ENCODE data around the gene KMO. TPM values are rescaled to one million over a fixed set of nuclear protein-coding genes. Genes with fewer than 3 reads are reported as not detected.

Gene KMO
- total and polyA plus RNA-seq, 2 of the 4 experiments (the other 2 are of a cell fraction) = not detected

GRCh38 chr1:241638099-241638682, 106.0 kb downstream of the KMO start:
- no peak overlapping the region; a peak in 1 of 4 replicates for H4K8ac ChIP-seq (ENCODE audit: low read depth in 2 of 2, low read length in 2 of 2)
- WGBS, 2 experiments (ENCODE audit: extremely low coverage in 2 of 2, insufficient read length in 1 of 2) = no CpG with 5 or more reads among the region's 5 CpGs
- no peak overlapping the region for H3K27ac ChIP-seq (ENCODE audit: insufficient read depth, low read length)
- peaks cover 2% of the 10 kb centered on the region; the same call in 1 of the 2 replicates for H3K36me3 ChIP-seq (ENCODE audit: control insufficient read depth, insufficient read depth, low read length)
- H4K5ac ChIP-seq (ENCODE audit: low read depth, low read length) = no peak overlapping the region
- dilution Hi-C loops (cut with HindIII; ENCODE audit: low sequenced_read_pairs, unreplicated experiment) = no loop called here
- H4K20me1 ChIP-seq (ENCODE audit: insufficient read depth, low read length) = 0 out of 2 replicates have a peak, but pooled peaks cover 6% of the 10 kb centered on the region
- in situ Hi-C loops (cut with MboI; ENCODE audit: low sequenced_read_pairs) = no loop called here
- peak overlapping the region; percentile 27; the same call in 1 of the 2 replicates for H3K4ac ChIP-seq (ENCODE audit: low read depth, low read length)
- H3K4me3 ChIP-seq (ENCODE audit: insufficient read depth, low read depth, low read length) = peak overlapping the region; percentile 27
- BruUV-seq (replicated peaks) = no TSS peak
- peak overlapping the region; percentile 68; the same call in 1 of the 2 replicates for H3K23ac ChIP-seq (ENCODE audit: low read depth, low read length)
- peak overlapping the region; percentile 9; the same call in 1 of the 2 replicates for H4K91ac ChIP-seq (ENCODE audit: insufficient read depth, low read depth, low read length)
- H3K9me1 ChIP-seq (ENCODE audit: insufficient read depth, low read length) = peaks cover 11% of the 10 kb centered on the region
- ChIA-PET CTCF (interaction anchor here (1.3 kb wide), 1 partner anchor 27 kb away, joined by 3 read pairs; no protein-coding TSS in a partner anchor), POLR2A (ENCODE audit: unreplicated experiment) (no interaction called here)
- no peak overlapping the region for H2AFZ ChIP-seq (replicated peaks; ENCODE audit: low read length, poor library complexity)
- no peaks in the 10 kb centered on the region for H3K27me3 ChIP-seq (ENCODE audit: control insufficient read depth, insufficient read depth, low read length)
- DNase-seq (no peak), ATAC-seq (ENCODE audit: low read depth) (no peak)
- H3K4me1 ChIP-seq (ENCODE audit: control insufficient read depth, insufficient read depth, low read length) = peaks cover 12% of the 10 kb centered on the region
- no peaks in the 10 kb centered on the region for H3K9me3 ChIP-seq (ENCODE audit: control insufficient read depth, insufficient read depth, low read length)
- H3K14ac ChIP-seq (replicated peaks; ENCODE audit: low read depth, low read length) = peak overlapping the region; percentile 43
- H3K18ac ChIP-seq (ENCODE audit: low read depth, low read length) = peak overlapping the region; percentile 51; the same call in 1 of the 2 replicates
- H2AK5ac ChIP-seq (ENCODE audit: low read depth, low read length) = no peak overlapping the region
- H2BK120ac ChIP-seq (ENCODE audit: low read depth, low read length) = no peak overlapping the region; the same call in 1 of the 2 replicates
- H2AK9ac ChIP-seq (replicated peaks; ENCODE audit: low read depth, low read length, poor library complexity) = peak overlapping the region; percentile 65
- no peak overlapping the region for H3K56ac ChIP-seq (ENCODE audit: extremely low read depth, insufficient read depth, low read length)
- peak overlapping the region; percentile 24 for H2BK5ac ChIP-seq (ENCODE audit: low read depth, low read length, poor library complexity, severe bottlenecking)
- no peak overlapping the region for H2BK15ac ChIP-seq (ENCODE audit: low read depth, low read length)
- H2BK20ac ChIP-seq (ENCODE audit: low read depth, low read length) = peak overlapping the region; percentile 46; the same call in 1 of the 2 replicates
- TF ChIP-seq POLR2A (IDR thresholded peaks at IDR 0.05; ENCODE audit: low read depth, low read length) = no peak
- TF ChIP-seq CHD1 (IDR thresholded peaks at IDR 0.05; ENCODE audit: low read depth, low read length) = no peak
- TF ChIP-seq MXI1 (IDR thresholded peaks at IDR 0.05; ENCODE audit: borderline replicate concordance, low read depth, low read length) = no peak
- peak overlapping the region; percentile 88 for H3K4me2 ChIP-seq (ENCODE audit: low read depth, low read length)
- peak overlapping the region; percentile 50 for H3K9ac ChIP-seq (ENCODE audit: low read depth, low read length)
- intact Hi-C loops (cut with micrococcal nuclease) = no loop called here
- peaks cover 15 to 35% of the 10 kb centered on the region in 2 experiments for H3K79me1 ChIP-seq (ENCODE audit: low read depth in 1 of 2, low read length in 2 of 2)

Measured in IMR-90 (cell line).